Esophagus (tissue), 2 donors: Measurements from ENCODE around the gene RO60. TPM values are rescaled to one million over a fixed set of nuclear protein-coding genes. Genes with fewer than 3 reads are reported as not detected.

Experiments used
- H3K27ac ChIP-seq, 2 donors: one replicate each; pipeline ENCODE4 v1.5.1; 2013; ENCODE audit warnings: low read depth in 2 of 2, mild to moderate bottlenecking in 2 of 2, inconsistent platforms in 1 of 2, low read length in 1 of 2, moderate library complexity in 1 of 2
- H3K27me3 ChIP-seq, 2 donors: one replicate each; pipeline ENCODE4 v1.6.1; 2013; ENCODE audit warnings: low read length in 2 of 2, control low read depth in 1 of 2, mild to moderate bottlenecking in 1 of 2; ENCODE audit not compliant: insufficient read depth in 2 of 2, control insufficient read depth in 1 of 2
- H3K36me3 ChIP-seq, 2 donors: one replicate each; pipeline ENCODE4 v1.6.1; 2013; ENCODE audit warnings: low read length in 1 of 2; ENCODE audit not compliant: control insufficient read depth in 2 of 2, insufficient read depth in 2 of 2
- H3K4me1 ChIP-seq, 2 donors: one replicate each; pipeline ENCODE4 v1.6.1; 2013; ENCODE audit warnings: low read length in 1 of 2; ENCODE audit not compliant: control insufficient read depth in 2 of 2, insufficient read depth in 2 of 2
- H3K4me3 ChIP-seq, 2 donors: one replicate each; pipeline ENCODE4 v1.5.1; 2013; ENCODE audit warnings: low read length in 2 of 2, mild to moderate bottlenecking in 2 of 2, low read depth in 1 of 2, moderate library complexity in 1 of 2
- H3K9me3 ChIP-seq, 2 donors: one replicate each; pipeline ENCODE4 v1.6.1; 2013; ENCODE audit warnings: mild to moderate bottlenecking in 2 of 2, low read depth in 1 of 2, low read length in 1 of 2, moderate library complexity in 1 of 2; ENCODE audit not compliant: control insufficient read depth in 2 of 2, insufficient read depth in 1 of 2
- WGBS, 2 donors: extraction: QIAGEN DNeasy Blood & Tissue Kit; methylation state at CpG; one replicate each; pipeline ENCODE4 v1.1.7; 2013; 5-methylcytosine and 5-hydroxymethylcytosine counted together
- polyA plus RNA-seq, 2 donors: library from polyadenylated mRNA; stranded (reverse); fragments of 200-250 nt; gene quantifications; one replicate each; pipeline ENCODE4 v1.2.3, GENCODE V29; 2013
- donor health status: healthy with polysubstance abuse.
- donor health status: Bipolar disorder and iron deficiency.

The RO60 gene
- polyA plus RNA-seq, result 1 to 10 TPM; 4.5 to 5.8 TPM

GRCh38 chr1:193059282-193060114, at the start of gene RO60, which contains the start of gene UCHL5:
RO60 (plus strand) TSS chr1:193059612; CDS start chr1:193069055, 9,443 bp downstream.
UCHL5 (minus strand) TSS chr1:193059360; CDS start chr1:193059260, 100 bp downstream.
- 1% methylated on average over 74 of the region's 74 CpGs for WGBS, 2 donors
- Histone ChIP-seq H3K27me3 (no peaks in the 10 kb centered on the region), H3K36me3 (no peaks in the 10 kb centered on the region), H3K4me1 (no peaks in the 10 kb centered on the region), H3K9me3 (no peaks in the 10 kb centered on the region), H3K27ac (peak within 1 kb of the TSS; percentile 95 to 100), H3K4me3 (peak within 1 kb of the TSS; percentile 79 to 90)

GRCh38 chr1:193011406-193011805, 48.0 kb upstream of the RO60 start:
- no peaks in the 10 kb centered on the region for H3K36me3 ChIP-seq
- H3K4me3 ChIP-seq, result no peak overlapping the region
- 86 to 97% methylated on average over 1 of the region's 1 CpG for WGBS, 2 donors

GRCh38 chr1:193013005-193013404, 46.4 kb upstream of the RO60 start:
- H3K27me3 ChIP-seq, result no peaks in the 10 kb centered on the region
- H3K4me3 ChIP-seq, result no peak overlapping the region
- no peaks in the 10 kb centered on the region for H3K9me3 ChIP-seq
- no peaks in the 10 kb centered on the region for H3K4me1 ChIP-seq
- no peak overlapping the region for H3K27ac ChIP-seq
- 71 to 81% methylated on average over 2 of the region's 2 CpGs for WGBS, 2 donors
- H3K36me3 ChIP-seq, result no peaks in the 10 kb centered on the region

More at GRCh38 chr1:193011406-193011805, 48.0 kb upstream of the RO60 start:
- H3K4me1 ChIP-seq, result no peaks in the 10 kb centered on the region
- no peaks in the 10 kb centered on the region for H3K9me3 ChIP-seq
- no peaks in the 10 kb centered on the region for H3K27me3 ChIP-seq
- no peak overlapping the region for H3K27ac ChIP-seq

- H3K27ac ChIP-seq, result no peak overlapping the region
- no peaks in the 10 kb centered on the region for H3K4me1 ChIP-seq
- H3K9me3 ChIP-seq, result no peaks in the 10 kb centered on the region
- H3K4me3 ChIP-seq, result no peak overlapping the region
- H3K36me3 ChIP-seq, result no peaks in the 10 kb centered on the region
- WGBS, 2 donors, result 69 to 78% methylated on average over 7 of the region's 7 CpGs
- H3K27me3 ChIP-seq, result no peaks in the 10 kb centered on the region
These were observed 45.7 kb upstream of the RO60 start for GRCh38 chr1:193013707-193014106.

- Histone ChIP-seq H3K36me3 (no peaks in the 10 kb centered on the region), H3K4me1 (no peaks in the 10 kb centered on the region), H3K4me3 (no peak overlapping the region), H3K27me3 (no peaks in the 10 kb centered on the region), H3K27ac (no peak overlapping the region), H3K9me3 (no peaks in the 10 kb centered on the region)
- WGBS, 2 donors, result 72 to 74% methylated on average over 2 of the region's 2 CpGs
These were observed 45.0 kb upstream of the RO60 start for GRCh38 chr1:193014400-193014799.

GRCh38 chr1:193016788-193017187, 42.6 kb upstream of the RO60 start:
- no peaks in the 10 kb centered on the region for H3K36me3 ChIP-seq
- no peak overlapping the region for H3K27ac ChIP-seq
- no peaks in the 10 kb centered on the region for H3K27me3 ChIP-seq
- H3K4me3 ChIP-seq, result no peak overlapping the region
- no peaks in the 10 kb centered on the region for H3K9me3 ChIP-seq
- H3K4me1 ChIP-seq, result no peaks in the 10 kb centered on the region

- no peaks in the 10 kb centered on the region for H3K9me3 ChIP-seq
- H3K4me1 ChIP-seq, result no peaks in the 10 kb centered on the region
- no peak overlapping the region for H3K4me3 ChIP-seq
- H3K36me3 ChIP-seq, result no peaks in the 10 kb centered on the region
- no peaks in the 10 kb centered on the region for H3K27me3 ChIP-seq
- no peak overlapping the region for H3K27ac ChIP-seq
These were observed 39.9 kb upstream of the RO60 start for GRCh38 chr1:193019442-193020026.

- no peaks in the 10 kb centered on the region for H3K9me3 ChIP-seq
- peaks cover 0 to 4% of the 10 kb centered on the region in 2 donors for H3K36me3 ChIP-seq
- no peak overlapping the region for H3K4me3 ChIP-seq
- H3K27me3 ChIP-seq, result no peaks in the 10 kb centered on the region
- no peaks in the 10 kb centered on the region for H3K4me1 ChIP-seq
- no peak overlapping the region for H3K27ac ChIP-seq
These were observed 34.2 kb upstream of the RO60 start for GRCh38 chr1:193025218-193025617.

- Histone ChIP-seq H3K4me1 (no peaks in the 10 kb centered on the region), H3K9me3 (no peaks in the 10 kb centered on the region), H3K27me3 (no peaks in the 10 kb centered on the region), H3K36me3 (peaks cover 0 to 2% of the 10 kb centered on the region in 2 donors), H3K4me3 (no peak overlapping the region), H3K27ac (no peak overlapping the region)
- 56 to 57% methylated on average over 1 of the region's 1 CpG for WGBS, 2 donors
These were observed 29.1 kb upstream of the RO60 start for GRCh38 chr1:193030280-193030679.

GRCh38 chr1:193031431-193031830, 28.0 kb upstream of the RO60 start:
- H3K36me3 ChIP-seq, result no peaks in the 10 kb centered on the region
- no peaks in the 10 kb centered on the region for H3K4me1 ChIP-seq
- no peaks in the 10 kb centered on the region for H3K9me3 ChIP-seq
- WGBS, 2 donors, result 78 to 91% methylated on average over 2 of the region's 2 CpGs
- H3K27ac ChIP-seq, result no peak overlapping the region
- H3K4me3 ChIP-seq, result no peak overlapping the region
- H3K27me3 ChIP-seq, result no peaks in the 10 kb centered on the region
